GM12878 (cell line): ENCODE data around the gene ARAP1. TPM values are rescaled to one million over a fixed set of nuclear protein-coding genes. Genes with fewer than 3 reads are reported as not detected.

ENCODE experiments used
- ATAC-seq: fragments of 200-7000 bp; cut with Tn5 transposase; 3 replicates; pipeline ENCODE4 v1.9.1; 2020; ENCODE audit warnings: mild to moderate bottlenecking, moderate library complexity
- BruUV-seq: library from RNA; stranded (reverse); fragments of 400-500 nt; replicated peaks from 2 replicates; lab custom pipeline; 2021; lab: Mats Ljungman, UMichigan
- CTCF ChIA-PET: fragments of 300-600 bp; sonication (Branson Sonifier 250); formaldehyde crosslinking; extraction: SDS; loops from one replicate; lab custom pipeline; 2021; ENCODE audit warnings: inconsistent platforms; lab: Yijun Ruan, JAX
- POLR2A ChIA-PET: fragments of 350-600 bp; formaldehyde crosslinking; extraction: SDS; loops from one replicate; lab custom pipeline; 2021; ENCODE audit warnings: inconsistent platforms; lab: Charles Lee
- RAD21 ChIA-PET: fragments of 300-600 bp; sonication (Branson Sonifier 250); formaldehyde crosslinking; loops from one replicate; lab custom pipeline; 2023; ENCODE audit warnings: antibody characterized with exemption; ENCODE audit not compliant: unreplicated experiment; lab: Charles Lee
- SMC1A ChIA-PET: fragments of 300-600 bp; sonication (Branson Sonifier 250); formaldehyde crosslinking; loops from one replicate; lab custom pipeline; 2023; ENCODE audit not compliant: unreplicated experiment, uncharacterized antibody; lab: Charles Lee
- DNase-seq: peaks from one replicate; pipeline ENCODE4 v3.0.0-alpha.2; 2011; ENCODE audit warnings: low read depth, low spot score
- FAIRE-seq: peaks from 3 replicates; lab custom pipeline; 2011; peaks lifted over from hg19 to GRCh38; lab: Jason Lieb, UNC
- H2AFZ ChIP-seq: 2 replicates; pipeline ENCODE4 v1.6.0; 2011; ENCODE audit warnings: low read depth, low read length, control low read depth; ENCODE audit not compliant: control insufficient read depth
- H3K27ac ChIP-seq: 2 replicates; pipeline ENCODE4 v1.5.1; 2011; ENCODE audit warnings: control low read depth; ENCODE audit not compliant: control insufficient read depth, insufficient read depth
- H3K27me3 ChIP-seq, 2 experiments: replicated peaks in 1 of 2; 2 replicates each; pipeline versions ENCODE4 v1.6.0 to v1.6.1; 2011; ENCODE audit warnings: low read length in 1 of 2; ENCODE audit not compliant: control insufficient read depth in 2 of 2, insufficient read depth in 2 of 2
- H3K36me3 ChIP-seq, 2 experiments: 2 replicates each; pipeline ENCODE4 v1.5.1; 2011; ENCODE audit warnings: low read length in 1 of 2; ENCODE audit not compliant: control insufficient read depth in 2 of 2, insufficient read depth in 2 of 2
- H3K4me1 ChIP-seq: 2 replicates; pipeline ENCODE4 v1.6.1; 2011; ENCODE audit warnings: mild to moderate bottlenecking, low read length, moderate library complexity, mixed read lengths; ENCODE audit not compliant: control insufficient read depth, insufficient read depth
- H3K4me2 ChIP-seq: 2 replicates; pipeline ENCODE4 v1.6.0; 2011; ENCODE audit warnings: control low read depth; ENCODE audit not compliant: control insufficient read depth, insufficient read depth
- H3K4me3 ChIP-seq: fragments of 200-600 bp; sonication (generic); 2 replicates; pipeline ENCODE4 v1.5.1; 2016
- H3K79me2 ChIP-seq: 2 replicates; pipeline ENCODE4 v1.6.0; 2011; ENCODE audit warnings: low read length; ENCODE audit not compliant: control insufficient read depth, insufficient read depth
- H3K9ac ChIP-seq: 2 replicates; pipeline ENCODE4 v1.8.0; 2011; ENCODE audit warnings: low read length, control low read depth, mixed read lengths; ENCODE audit not compliant: control insufficient read depth, insufficient read depth
- H3K9me3 ChIP-seq: replicated peaks from 3 replicates; pipeline ENCODE4 v1.5.1; 2011; ENCODE audit warnings: mild to moderate bottlenecking, low read length; ENCODE audit not compliant: control insufficient read depth, insufficient read depth
- H4K20me1 ChIP-seq: 2 replicates; pipeline ENCODE4 v1.6.0; 2011; ENCODE audit not compliant: control insufficient read depth, insufficient read depth
- DPF2 ChIP-seq: fragments of 450-650 bp; IDR thresholded peaks from 2 replicates; pipeline ENCODE4 v1.6.1; 2017; ENCODE audit warnings: mild to moderate bottlenecking
- HDAC6 ChIP-seq: fragments of 200-600 bp; sonication (generic); IDR thresholded peaks from one replicate; pipeline ENCODE4 v1.8.0; 2017; ENCODE audit warnings: antibody characterized with exemption; ENCODE audit not compliant: unreplicated experiment
- IKZF2 ChIP-seq, 2 experiments: fragments of 450-650 bp; IDR thresholded peaks; 2 replicates each; pipeline ENCODE4 v1.6.1; 2017; ENCODE audit warnings: mild to moderate bottlenecking in 2 of 2, moderate library complexity in 2 of 2
- KLF5 ChIP-seq: fragments of 450-650 bp; IDR thresholded peaks from 2 replicates; pipeline ENCODE4 v1.6.1; 2014; ENCODE audit warnings: mild to moderate bottlenecking; ENCODE audit not compliant: partially characterized antibody
- MTA3 ChIP-seq: IDR thresholded peaks from 2 replicates; pipeline ENCODE4 v1.6.1; 2012; ENCODE audit warnings: low read length, inconsistent platforms, borderline replicate concordance
- POLR2AphosphoS2 ChIP-seq: IDR thresholded peaks from 2 replicates; pipeline ENCODE4 v1.6.1; 2011; ENCODE audit warnings: low read depth, mild to moderate bottlenecking, low read length, improper control_type of control experiment, moderate library complexity
- RFX5 ChIP-seq: IDR thresholded peaks from 2 replicates; pipeline ENCODE4 v1.6.1; 2011; ENCODE audit warnings: low read depth, low read length, improper control_type of control experiment
- SREBF1 ChIP-seq: IDR thresholded peaks from 2 replicates; pipeline ENCODE4 v1.6.1; 2012; ENCODE audit warnings: mild to moderate bottlenecking, low read length
- STAT3 ChIP-seq: IDR thresholded peaks from 2 replicates; pipeline ENCODE4 v1.6.1; 2011; ENCODE audit warnings: low read depth, low read length, improper control_type of control experiment
- ZBED1 ChIP-seq: IDR thresholded peaks from 2 replicates; pipeline ENCODE4 v1.6.1; 2016; ENCODE audit warnings: borderline replicate concordance
- whole genome bisulfite sequencing: methylation state at CpG from one replicate; pipeline ENCODE4 v1.1.6; 2016; ENCODE audit warnings: low lambda C conversion rate; ENCODE audit not compliant: insufficient replicate concordance, insufficient coverage; ENCODE audit errors: missing lambda C conversion rate; 5-methylcytosine and 5-hydroxymethylcytosine counted together
- in situ Hi-C: fragments of 300-500 bp; cut with MboI; formaldehyde crosslinking; loops from 9 replicates; pipeline ENCODE4 v1.14.3; 2018; ENCODE audit warnings: mixed read lengths
- intact Hi-C: fragments of 100-400 bp; cut with micrococcal nuclease; formaldehyde crosslinking; loops from one replicate; pipeline ENCODE4 v1.14.2; 2022; ENCODE audit not compliant: unreplicated experiment
- polyA plus RNA-seq, 11 experiments: library from polyadenylated mRNA; depleted of rRNA in 4 of 11; unstranded in 6 of 11; stranded (reverse) in 5 of 11; fragments of >200 nt; fragmentation: Nextera tagmentation in 4 of 11; fragmentation: Illumina TruSeq in 1 of 11; extraction: Ambion mirVana in 4 of 11; extraction: Trizol in 1 of 11; gene quantifications; 1 replicate in 1 of 11; 2 replicates in 10 of 11; pipeline versions ENCODE4 v1.2.1 to v1.2.3, GENCODE V29; 2011 to 2016; ENCODE audit warnings: inconsistent platforms in 2 of 11, missing spikeins in 2 of 11, low read depth in 1 of 11
- total RNA-seq, 4 experiments: library from RNA; depleted of rRNA in 3 of 4; stranded (reverse); fragments of >200 nt in 3 of 4; fragmentation: Illumina TruSeq in 1 of 4; extraction: Trizol in 1 of 4; gene quantifications; 2 replicates each; pipeline versions ENCODE4 v1.2.1 to v1.2.3, GENCODE V29; 2013 to 2021
- TF ChIP-seq, protein P1 (sequence below): fragments of 450-650 bp; IDR thresholded peaks from 2 replicates; pipeline ENCODE4 v1.6.1; 2014; ENCODE audit warnings: mild to moderate bottlenecking

ARAP1 gene
- total and polyA plus RNA-seq, 10 of the 15 experiments (the other 5 are each of a cell fraction or from before 2014, with no cell fraction given), result 0.55 to 102 (median 51.0) TPM

GRCh38 chr11:72730737-72731136 is 21.5 kb downstream of the ARAP1 start (continued):
- TF ChIP-seq HDAC6, result no peak
- no peak for TF ChIP-seq POLR2AphosphoS2
- TF ChIP-seq DPF2, result no peak
- no peak for TF ChIP-seq MTA3
- no peak for TF ChIP-seq RFX5

- Histone ChIP-seq H3K9ac (no peak overlapping the region), H3K36me3 (peaks cover 8 to 15% of the 10 kb centered on the region in 2 experiments; a peak in 3 of 4 replicates), H3K4me3 (no peak overlapping the region), H3K4me2 (no peak overlapping the region), H3K79me2 (peaks cover 21% of the 10 kb centered on the region), H3K9me3 (peaks cover 3% of the 10 kb centered on the region; the same call in 1 of the 3 replicates), H3K4me1 (peaks cover 3% of the 10 kb centered on the region), H3K27me3 (no peaks in the 10 kb centered on the region), H4K20me1 (peaks cover 3% of the 10 kb centered on the region; the same call in 1 of the 2 replicates), H2AFZ (no peak overlapping the region), H3K27ac (no peak overlapping the region)
- FAIRE-seq (no peak), ATAC-seq (no peak), DNase-seq (no peak)
- BruUV-seq, result no TSS peak
- WGBS, result 84% methylated on average over 5 of the region's 5 CpGs
- ChIA-PET SMC1A (interaction anchor here (1.9 to 12.0 kb wide), 3 partner anchors 9 to 64 kb away, joined by 5 to 185 read pairs (median 41); partner anchors contain the start of gene STARD10), CTCF (interaction anchor here (0.6 to 18.4 kb wide), 6 partner anchors 9 to 447 kb away, joined by 3 to 469 read pairs (median 46); partner anchors contain the start of genes ATG16L2 and STARD10), RAD21 (interaction anchor here (0.7 to 13.9 kb wide), 5 partner anchors 46 to 584 kb away, joined by 3 to 256 read pairs (median 6); partner anchors contain the start of gene STARD10), POLR2A (interaction anchor here (0.7 to 2.2 kb wide), 6 partner anchors 8 to 598 kb away, joined by 3 to 9 read pairs (median 4); partner anchors contain the start of gene ATG16L2)
- in situ Hi-C loops (no loop called here), intact Hi-C loops (no loop called here)
- TF ChIP-seq KLF5 (no peak), ZBED1 (no peak), SREBF1 (no peak), STAT3 (no peak), IKZF2 (IDR thresholded peaks at IDR 0.05) (no peak)
- TF ChIP-seq, protein P1, sequence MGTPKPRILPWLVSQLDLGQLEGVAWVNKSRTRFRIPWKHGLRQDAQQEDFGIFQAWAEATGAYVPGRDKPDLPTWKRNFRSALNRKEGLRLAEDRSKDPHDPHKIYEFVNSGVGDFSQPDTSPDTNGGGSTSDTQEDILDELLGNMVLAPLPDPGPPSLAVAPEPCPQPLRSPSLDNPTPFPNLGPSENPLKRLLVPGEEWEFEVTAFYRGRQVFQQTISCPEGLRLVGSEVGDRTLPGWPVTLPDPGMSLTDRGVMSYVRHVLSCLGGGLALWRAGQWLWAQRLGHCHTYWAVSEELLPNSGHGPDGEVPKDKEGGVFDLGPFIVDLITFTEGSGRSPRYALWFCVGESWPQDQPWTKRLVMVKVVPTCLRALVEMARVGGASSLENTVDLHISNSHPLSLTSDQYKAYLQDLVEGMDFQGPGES, result no peak
Measured at GRCh38 chr11:72730243-72730642, 22.0 kb downstream of the ARAP1 start.
